ENCODE measurements around the gene CD9.

Gene CD9

DNA sequence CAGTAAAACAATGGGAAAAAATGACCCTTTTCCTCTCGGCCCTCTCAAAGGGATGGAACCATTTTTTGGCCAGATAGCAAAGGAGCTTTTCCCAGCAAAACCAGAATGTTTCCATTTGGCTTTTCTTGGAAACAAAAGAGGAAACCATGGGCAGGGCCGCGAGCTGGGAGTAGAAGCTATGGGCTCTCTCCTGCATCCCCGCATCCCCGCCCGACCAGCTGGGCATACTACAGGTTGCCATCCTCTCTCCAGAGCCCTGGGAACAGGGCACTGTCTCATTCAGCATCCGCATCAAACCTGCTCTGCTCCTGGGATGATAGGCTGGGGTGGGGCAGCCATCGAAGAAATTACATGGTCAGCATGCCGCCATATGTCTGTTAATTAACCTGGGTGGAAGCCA lies 20.9 kb downstream of the CD9 start:
- DNase-seq (ENCODE audit: low read depth), result no peak

DNA sequence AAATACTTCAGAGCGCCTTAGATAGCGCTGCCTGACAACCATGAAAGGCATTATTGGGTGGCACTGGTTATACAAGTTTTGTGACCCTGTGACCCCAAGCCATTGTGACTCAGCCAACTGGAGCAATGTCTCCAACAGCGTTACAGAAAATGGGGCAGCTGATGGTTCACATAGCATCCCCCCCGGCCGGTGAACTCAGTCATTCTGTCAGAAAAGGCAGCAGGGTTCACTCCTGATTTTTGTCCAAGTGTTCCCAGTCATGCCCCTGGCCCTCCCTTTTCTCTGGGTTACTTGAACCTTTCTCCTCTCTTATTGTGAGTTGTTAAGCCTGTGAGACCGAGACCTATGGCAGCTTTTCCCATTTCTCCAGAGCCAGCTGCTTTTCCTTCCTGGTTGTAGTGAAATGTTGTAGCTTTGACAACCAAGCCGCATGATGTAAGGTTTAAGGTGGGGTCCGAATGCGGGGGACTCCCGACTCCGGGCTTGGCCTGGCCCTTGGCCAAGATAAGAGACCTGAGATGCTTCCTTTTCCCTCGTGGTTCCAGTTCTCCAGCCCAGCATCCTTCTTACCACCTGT lies 22.0 kb downstream of the CD9 start:
- no peak for DNase-seq (ENCODE audit: low read depth)

DNA sequence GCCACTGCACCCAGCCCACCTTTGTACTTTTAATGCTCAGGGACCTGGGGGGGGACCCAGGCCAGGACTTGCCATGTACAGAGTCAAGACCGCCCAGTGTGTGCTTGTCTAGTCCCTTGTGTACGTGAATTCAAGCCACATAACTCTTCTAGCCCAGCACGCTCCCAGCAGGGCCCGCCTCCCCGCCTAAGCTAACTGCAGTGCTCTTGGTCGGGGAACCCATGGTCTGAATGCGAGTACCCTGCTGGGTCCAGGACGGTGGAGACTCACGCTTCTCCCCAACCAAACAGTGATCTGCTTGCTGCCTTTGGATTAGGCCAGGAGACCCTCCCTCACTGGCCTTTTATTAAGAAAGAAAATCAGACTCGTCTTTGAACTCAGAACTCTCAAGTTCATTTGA lies 23.3 kb downstream of the CD9 start:
- DNase-seq (ENCODE audit: low read depth), result no peak

DNA sequence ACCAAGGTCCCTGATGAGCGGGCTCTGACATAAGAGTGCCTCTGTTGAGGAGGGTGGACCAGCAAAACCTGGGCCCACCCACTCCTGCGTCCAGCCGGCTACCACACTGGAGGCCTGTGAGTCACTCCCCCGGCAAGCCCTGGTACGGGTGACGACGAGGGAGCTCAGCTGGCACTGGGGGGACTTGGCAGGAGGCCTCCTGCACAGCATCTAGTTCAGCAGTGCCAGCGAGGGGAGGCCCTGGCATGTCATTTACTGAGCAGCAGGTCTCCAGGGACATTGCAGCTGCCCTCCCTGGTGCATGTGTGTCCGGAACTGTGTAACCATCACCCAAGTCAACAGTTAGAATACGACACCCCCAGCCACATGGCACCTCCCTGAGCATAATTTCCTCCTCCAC lies 24.4 kb downstream of the CD9 start:
- no peak for DNase-seq (ENCODE audit: low read depth)

DNA sequence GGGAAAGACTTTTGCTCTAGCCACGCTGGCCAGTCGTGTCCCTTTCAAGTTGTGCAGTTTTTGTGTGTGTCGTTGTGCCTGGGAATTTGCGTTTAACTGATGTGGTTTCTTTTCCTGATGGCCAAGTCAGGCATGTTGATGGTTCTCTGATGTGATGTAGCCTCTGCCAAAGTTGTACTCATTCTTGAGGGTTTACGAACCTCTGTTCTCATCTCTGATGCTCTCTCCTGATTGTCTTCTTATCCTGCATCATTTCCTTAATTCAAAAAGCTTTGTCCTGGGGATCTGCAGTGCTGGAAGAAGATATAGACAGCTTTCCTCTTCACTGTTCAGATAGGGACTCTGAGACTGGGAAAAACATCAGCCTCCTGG lies 25.4 kb downstream of the CD9 start:
- no peak for DNase-seq (ENCODE audit: low read depth)

DNA sequence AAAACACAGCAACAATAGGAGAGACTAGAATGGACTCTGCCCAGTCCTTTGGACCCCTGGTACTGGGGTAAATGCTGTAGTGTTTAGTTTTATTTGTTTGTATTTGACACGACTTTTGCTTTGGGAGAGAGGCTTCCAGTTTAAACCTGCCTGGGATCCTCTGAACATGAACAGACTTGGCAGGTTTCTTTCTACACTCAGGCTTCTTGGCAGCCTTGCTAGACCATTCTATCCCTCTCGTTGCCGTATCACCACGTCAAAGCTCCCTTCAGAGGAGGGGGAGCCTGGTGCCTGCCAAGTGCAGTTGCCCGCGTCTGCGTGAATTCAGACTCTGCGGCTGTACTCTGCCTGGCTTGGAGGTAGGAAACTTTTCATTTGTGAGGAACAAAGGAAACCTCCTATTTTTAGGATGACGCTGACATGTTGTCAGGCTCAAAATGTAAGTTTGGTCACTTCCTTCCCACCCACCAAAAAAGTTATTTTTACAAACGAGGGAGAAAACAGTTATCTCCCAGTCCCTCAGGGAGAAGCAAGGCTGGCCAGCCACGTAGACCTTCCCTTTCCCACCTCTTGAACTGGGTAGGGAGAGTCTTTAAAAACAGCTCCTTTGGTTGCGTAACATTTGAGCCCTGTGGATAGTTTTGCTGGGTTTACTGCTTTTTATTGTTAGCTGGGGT lies 25.9 kb downstream of the CD9 start:
- DNase-seq (ENCODE audit: low read depth), result no peak

DNA sequence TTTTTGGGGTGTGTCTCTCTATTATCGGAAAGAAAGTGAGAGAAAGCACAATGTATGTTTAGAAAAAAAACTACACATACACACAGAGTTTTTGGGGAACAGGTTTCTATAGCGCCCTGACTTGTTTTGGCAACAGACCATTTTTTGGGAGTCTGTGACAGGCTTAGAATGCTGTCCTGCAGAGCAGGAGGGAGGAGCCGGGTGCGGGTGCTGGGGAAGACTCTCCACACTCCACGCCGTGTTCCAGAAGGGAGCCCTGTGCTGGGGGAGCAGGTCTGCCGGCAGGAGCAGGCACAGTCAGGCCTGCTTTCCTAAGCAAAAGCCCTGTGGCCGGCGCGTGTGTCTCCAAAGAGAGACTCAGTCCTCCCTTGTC lies 26.5 kb downstream of the CD9 start:
- DNase-seq (ENCODE audit: low read depth), result no peak

DNA sequence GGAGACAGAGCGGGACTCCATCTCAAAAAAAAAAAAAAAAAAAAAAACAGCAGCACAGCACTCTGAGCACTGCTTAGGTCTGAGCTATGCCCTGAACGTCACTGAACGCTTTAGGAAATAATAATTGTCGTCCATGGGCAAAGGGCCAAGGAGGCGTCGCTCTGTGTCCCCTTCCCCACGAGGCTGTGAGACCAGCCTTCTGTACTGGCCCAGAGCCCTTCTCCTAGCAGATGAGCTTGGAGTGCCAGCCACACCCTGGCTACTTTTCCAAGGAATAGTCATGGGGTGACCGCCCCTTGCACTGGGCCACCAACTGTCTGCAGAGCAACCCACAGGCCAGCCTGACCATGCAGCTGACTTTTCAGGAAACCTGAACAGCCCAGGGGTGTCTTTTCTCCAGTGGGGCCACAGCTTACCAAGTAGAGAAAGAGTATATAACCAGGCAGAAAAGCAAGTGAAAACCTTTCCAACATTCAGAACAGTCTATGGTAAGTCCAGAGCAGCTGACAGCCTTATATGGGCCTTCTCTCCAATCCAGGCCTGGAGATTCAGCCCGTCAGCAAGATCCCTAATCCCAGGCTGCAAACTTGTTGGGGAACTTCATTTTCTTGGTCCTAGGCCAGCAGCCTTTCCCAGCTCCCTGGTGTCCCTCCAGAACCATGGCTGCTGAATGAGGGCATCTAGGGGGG lies 28.5 kb downstream of the CD9 start:
- no peak for DNase-seq (ENCODE audit: low read depth)

DNA sequence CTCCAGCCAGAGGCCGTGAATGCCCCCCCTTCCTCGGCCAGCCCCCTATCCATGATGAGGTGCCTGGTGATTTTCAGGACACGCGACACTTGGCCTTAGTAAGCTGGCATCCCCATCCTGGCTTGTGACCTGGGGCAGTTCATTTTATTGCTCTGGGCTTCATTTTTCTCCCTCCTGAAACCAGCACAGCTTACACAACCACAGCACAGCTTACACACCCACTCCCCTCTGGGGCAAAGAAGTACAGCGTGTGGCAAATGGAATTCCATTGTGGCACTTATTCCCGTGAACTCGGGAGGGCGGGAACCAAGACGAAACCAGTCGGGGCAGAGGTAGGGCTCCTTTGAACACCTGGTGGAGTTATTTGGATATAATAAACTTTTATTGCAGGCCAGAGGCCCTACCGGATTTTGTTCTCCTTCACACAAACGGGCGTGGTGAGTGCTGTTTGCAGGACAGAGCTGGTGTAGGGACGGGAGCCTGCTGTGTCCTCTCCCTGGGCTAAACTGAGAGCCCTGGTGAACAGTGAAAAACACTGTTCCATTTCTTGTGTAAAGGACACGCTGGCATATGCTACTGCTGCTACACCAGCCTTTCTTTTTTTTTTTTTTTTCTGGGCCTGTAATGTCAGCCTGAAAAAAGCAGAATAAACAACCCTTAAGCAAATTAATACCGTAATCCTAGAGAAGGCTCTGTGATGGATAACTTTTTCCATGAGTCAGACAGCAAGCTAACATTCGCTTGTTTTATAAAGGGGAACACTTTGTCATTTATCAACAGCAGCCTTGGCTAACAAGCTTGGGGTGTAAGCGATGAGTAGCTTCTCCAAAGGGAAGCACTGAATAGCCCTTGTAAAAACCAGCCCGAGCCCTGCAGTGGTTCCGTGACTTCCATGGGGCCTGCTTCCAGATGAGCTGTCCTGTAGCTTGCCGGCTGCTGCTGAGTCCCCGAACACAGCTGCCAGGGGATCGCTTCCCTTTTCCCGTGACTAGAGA lies 29.3 kb downstream of the CD9 start:
- no peak for DNase-seq (ENCODE audit: low read depth)

DNA sequence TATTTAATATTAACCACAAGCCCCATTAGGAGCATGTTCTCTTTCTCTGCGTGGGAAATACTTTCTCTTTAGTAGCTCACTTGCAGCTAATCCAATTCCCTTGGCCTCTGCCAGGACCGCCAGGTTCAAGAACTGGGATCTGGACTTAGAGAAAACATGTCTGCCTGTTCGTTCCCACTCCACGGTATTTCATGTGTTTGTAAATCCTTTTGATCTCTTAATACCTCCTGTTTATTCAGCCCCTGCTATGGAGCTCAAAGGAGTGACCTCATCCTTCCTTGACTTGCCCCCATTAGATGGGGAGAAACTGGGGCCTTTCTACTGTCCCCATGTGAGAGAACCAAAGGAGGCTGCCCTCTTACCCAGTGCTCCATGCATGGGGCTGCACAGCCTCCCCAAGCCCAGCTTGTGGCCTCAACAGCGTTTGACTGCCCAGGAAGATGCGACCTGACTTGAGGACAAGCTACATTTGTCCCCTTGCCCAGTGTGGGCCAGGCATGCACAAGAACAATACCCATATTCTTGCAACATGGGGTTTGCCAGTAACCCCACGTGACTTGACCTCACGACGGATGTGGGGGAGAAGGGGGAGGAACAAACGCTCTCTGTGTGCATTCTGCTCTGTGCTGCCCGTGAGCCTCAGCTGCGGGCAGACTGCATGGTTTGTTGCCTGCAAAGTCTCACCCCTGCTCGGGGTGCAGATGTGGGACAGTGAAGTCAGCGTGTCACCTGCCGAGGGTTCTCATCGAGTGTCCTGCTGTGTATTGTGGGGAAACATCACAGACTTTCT lies 30.3 kb downstream of the CD9 start:
- DNase-seq (ENCODE audit: low read depth), result peak; percentile 22

DNA sequence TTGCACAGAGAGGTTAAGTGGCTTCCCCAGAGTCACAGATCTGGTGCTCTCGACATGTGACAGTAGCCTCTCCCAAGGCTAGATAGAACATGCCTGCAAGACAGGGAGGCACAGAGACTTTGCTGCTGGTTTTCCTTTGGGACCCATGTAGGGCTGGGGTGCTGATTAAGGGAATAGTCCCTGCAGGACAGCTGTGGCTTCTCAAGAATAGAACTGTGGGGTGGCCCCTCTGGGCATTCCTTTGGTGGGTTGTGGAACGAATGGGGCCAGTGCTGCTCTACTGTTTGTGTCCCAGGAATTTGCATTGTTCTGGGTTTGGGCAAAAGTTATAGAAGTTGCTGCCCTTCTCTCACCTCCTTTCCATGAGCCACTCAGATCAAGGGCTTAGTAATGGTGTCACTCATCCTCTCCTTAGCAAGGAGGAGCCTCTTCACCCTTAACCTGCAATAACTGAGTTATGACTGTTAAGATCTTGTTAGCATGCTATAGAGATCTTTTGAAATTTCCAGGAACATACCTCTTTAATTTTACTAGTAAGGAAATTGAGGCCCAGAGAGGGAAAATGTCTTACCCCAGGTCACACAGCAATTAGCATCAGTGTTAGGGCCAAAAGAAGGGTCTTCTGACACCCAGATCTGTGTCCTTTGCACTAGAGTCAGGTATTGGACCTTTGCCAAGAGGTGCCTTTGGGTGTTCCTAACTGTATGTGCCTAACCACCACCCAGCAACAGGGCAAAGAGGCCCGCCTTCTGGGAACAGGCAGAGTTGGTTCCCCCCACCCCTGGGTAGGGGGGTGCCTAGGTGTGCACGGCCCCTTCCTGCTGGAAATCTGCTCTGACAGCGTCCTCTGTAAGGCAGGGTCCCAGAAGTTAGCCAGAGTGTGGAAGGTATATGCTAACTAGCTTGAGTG lies 31.4 kb downstream of the CD9 start:
- DNase-seq (ENCODE audit: low read depth), result no peak

DNA sequence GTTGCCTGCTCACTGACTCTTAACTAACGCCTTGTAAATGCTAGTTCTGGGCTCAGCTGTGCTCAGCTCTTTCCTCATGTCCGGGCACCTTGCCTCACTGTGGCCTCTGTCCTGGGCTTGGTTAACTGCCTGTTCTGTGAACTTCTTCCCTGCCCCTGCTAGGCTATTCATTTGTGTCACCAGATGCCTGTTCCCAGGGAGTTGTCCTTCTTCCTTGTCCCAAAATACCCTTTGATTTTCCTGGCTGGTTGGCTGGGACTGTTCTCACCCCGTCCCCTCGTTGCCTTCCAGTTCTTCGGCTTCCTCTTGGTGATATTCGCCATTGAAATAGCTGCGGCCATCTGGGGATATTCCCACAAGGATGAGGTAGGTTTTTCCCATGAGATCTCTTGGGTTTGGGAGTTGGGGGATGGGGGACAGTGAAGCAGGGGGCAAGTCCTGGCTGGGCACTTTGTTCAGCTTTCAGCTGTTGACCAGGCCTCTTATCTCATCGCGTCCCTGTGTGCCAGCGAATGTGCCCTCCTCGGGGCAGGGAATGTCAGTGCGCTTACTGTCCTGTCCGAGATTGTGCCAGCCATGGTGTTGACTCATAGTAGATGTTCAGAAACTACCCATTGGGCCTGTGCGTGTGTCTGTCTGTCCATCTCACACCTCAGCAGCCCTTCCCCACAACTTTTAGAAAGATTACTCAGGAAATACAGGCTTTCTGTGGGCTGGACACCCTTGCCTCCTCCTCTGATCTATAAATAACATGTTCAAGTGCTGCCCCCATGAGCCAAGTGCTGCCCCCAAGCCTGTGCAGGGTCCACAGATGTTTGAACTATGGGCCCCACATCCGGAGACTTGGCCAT lies 33.1 kb downstream of the CD9 start:
- DNase-seq (ENCODE audit: low read depth), result no peak

DNA sequence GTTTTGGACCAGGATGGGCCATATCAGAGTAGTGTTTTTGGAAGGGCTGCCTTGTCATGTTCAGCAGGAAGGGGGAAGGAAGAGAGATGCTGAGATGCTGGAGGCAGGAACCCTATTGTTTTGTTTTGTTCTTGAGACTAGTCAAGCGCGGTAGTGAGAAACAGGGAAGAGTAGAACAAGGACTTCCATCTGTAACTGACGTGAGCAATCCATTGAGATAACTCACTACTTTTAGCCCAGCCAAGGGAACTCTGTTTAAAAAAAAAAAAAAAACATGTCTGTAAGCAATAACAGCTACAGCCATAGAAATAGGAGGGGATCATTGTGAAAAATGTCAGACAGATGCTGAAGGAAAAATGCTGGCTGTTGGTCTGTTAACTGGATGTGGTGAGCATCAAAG lies 34.0 kb downstream of the CD9 start:
- DNase-seq (ENCODE audit: low read depth), result no peak

DNA sequence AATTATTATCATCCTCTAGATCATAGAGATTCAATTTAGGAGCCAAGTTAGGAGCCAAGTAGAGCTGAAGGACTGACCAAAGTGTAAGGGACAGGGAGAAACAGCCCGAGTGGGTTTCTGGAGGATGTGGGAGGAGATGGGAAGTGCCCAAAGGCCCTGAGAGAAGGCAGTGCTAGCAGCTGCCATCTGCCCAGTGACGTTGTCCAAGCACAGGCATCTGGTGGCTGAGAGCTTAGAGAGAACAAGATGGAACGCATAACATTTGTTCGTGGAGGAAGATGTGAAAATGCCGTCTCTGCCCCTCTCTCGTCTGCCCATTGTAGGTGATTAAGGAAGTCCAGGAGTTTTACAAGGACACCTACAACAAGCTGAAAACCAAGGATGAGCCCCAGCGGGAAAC lies 34.7 kb downstream of the CD9 start:
- no peak for DNase-seq (ENCODE audit: low read depth)

DNA sequence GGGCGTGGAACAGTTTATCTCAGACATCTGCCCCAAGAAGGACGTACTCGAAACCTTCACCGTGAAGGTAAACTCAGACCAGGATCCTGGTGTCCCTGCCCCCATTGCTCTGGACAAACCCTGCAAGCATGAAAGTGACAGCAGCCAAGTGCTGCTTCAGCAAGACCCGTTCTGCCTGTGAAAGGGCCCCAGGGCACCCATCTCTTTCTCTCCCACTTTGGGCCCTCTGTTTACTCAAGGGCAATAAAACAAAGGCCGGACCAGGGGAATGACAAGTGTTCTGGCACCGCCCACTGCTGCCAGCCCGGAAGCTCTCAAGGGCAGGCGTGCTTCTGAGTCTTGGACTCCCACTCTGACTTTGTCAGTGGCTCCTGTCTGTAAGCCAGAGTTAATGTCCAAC lies 35.3 kb downstream of the CD9 start:
- DNase-seq (ENCODE audit: low read depth), result no peak

DNA sequence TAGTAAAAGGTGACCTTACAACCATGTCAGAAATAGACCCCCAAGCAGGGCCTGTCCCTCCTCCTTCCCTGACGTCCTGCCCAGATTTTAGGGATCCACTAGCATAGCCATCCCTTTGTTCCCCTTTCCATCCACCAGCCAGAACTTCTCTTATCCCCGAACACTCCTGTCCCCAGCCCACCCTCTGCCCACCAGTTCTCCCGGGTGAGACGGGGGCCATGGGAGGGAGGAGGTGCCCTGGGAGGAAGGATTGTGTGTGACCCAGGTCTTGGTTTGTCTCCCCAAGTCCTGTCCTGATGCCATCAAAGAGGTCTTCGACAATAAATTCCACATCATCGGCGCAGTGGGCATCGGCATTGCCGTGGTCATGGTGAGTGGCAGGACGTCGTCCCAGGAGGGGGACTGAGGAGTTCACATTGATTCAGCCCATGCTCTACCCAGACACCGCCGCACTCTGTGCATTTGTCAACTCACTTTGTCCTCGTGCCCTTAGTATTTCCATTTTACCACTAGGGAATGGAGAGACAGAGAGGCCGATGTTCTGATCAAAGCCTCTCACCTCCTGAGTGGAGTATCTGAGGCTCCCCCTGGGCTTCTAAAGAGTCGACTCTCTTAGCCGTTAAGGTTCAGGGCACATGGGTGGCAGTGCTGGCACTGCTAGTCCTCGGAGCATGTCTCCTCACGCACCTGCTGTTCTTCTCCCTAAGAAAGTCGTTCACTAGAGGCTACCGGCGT lies 35.9 kb downstream of the CD9 start:
- DNase-seq (ENCODE audit: low read depth), result no peak

DNA sequence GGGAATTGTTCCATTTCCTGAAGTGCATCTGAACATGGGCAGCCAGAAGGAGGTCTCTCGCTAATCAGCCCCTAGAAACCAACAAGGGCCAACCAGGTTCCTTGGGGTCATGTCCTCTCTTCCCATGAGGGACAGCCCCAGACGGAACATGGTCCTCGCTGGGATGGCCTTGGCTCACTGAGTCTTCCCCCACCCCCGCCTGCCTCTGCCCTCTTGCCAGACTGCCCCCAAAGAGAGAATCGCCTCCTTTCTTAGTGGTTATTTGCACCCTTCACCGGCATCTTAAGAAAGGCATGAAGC lies 36.4 kb downstream of the CD9 start:
- no peak for DNase-seq (ENCODE audit: low read depth)

DNA sequence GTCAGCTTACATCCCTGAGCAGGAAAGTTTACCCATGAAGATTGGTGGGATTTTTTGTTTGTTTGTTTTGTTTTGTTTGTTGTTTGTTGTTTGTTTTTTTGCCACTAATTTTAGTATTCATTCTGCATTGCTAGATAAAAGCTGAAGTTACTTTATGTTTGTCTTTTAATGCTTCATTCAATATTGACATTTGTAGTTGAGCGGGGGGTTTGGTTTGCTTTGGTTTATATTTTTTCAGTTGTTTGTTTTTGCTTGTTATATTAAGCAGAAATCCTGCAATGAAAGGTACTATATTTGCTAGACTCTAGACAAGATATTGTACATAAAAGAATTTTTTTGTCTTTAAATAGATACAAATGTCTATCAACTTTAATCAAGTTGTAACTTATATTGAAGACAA lies 37.6 kb downstream of the CD9 start:
- DNase-seq (ENCODE audit: low read depth), result no peak

DNA sequence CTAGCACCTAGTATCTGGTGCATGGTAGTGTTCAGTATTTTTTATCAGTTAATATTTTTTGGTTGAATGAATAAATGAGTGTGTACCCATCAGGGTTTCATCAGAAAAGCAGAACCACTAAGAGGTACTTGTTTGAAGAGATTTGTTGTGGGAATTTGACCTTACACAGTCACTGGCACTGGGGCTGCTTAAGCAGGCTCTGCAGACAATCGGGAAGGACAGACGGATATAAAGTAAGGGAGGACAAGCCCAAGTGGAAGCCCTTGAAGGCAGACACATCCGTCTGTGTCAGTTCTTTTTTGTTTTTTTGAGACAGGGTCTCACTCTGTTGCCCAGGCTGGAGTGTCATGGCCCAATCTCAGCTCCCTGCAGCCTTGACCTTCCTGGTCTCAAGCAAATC lies 38.7 kb downstream of the CD9 start:
- no peak for DNase-seq (ENCODE audit: low read depth)

All from CMK (cell line).